ENCODE results near the gene FRAS1.

GRCh38 chr4:78219825-78220224 lies 162.7 kb downstream of the FRAS1 start:
- TF ChIP-seq CTCF (IDR thresholded peaks at IDR 0.05) (no peak), POLR2A (IDR thresholded peaks at IDR 0.05) (no peak)
